CD4-positive, alpha-beta T cell (primary cell): ENCODE results near the gene LGALSL. TPM values are rescaled to one million over a fixed set of nuclear protein-coding genes. Genes with fewer than 3 reads are reported as not detected.
"Not testable (repeated sequence)": the region's sequence is repeated elsewhere in the genome, so short reads cannot be mapped to it uniquely, and the experiment has no call there.

Experiments used
- ATAC-seq: fragments of 200-7000 bp; cut with Tn5 transposase; one replicate; pipeline ENCODE4 v1.10.0; 2022; ENCODE audit warnings: mild to moderate bottlenecking; ENCODE audit not compliant: poor library complexity
- CTCF ChIA-PET: fragments of 350-600 bp; sonication (Branson Sonifier 250); formaldehyde crosslinking; loops from one replicate; lab custom pipeline; 2021; ENCODE audit warnings: antibody characterized with exemption, inconsistent platforms; lab: Charles Lee
- POLR2A ChIA-PET: fragments of 350-600 bp; sonication (Branson Sonifier 250); formaldehyde crosslinking; loops from one replicate; lab custom pipeline; 2021; ENCODE audit warnings: antibody characterized with exemption, inconsistent platforms; lab: Charles Lee
- DNase-seq, 14 experiments: peaks; one replicate each; pipeline ENCODE4 v3.0.0-alpha.2; 2013 to 2020; ENCODE audit warnings: mixed read lengths in 2 of 14
- H3K27ac ChIP-seq, 2 donors: one replicate each; pipeline versions ENCODE4 v1.5.1 to v1.7.0; 2013; ENCODE audit warnings: low read length in 2 of 2, low read depth in 1 of 2, mild to moderate bottlenecking in 1 of 2
- H3K27me3 ChIP-seq, 2 experiments: 1 replicate in 1 of 2; 2 replicates in 1 of 2; pipeline versions ENCODE4 v1.6.1 to v1.7.0; 2013; ENCODE audit warnings: low read length in 2 of 2, control low read depth in 1 of 2, mild to moderate bottlenecking in 1 of 2, moderate library complexity in 1 of 2; ENCODE audit not compliant: insufficient read depth in 2 of 2, control insufficient read depth in 1 of 2
- H3K36me3 ChIP-seq: one replicate; pipeline ENCODE4 v1.6.1; 2013; ENCODE audit warnings: low read length, control low read depth; ENCODE audit not compliant: insufficient read depth
- H3K4me1 ChIP-seq: one replicate; pipeline ENCODE4 v1.6.1; 2013; ENCODE audit warnings: low read length, control low read depth; ENCODE audit not compliant: insufficient read depth
- H3K4me3 ChIP-seq: one replicate; pipeline ENCODE4 v1.5.1; 2013; ENCODE audit warnings: mild to moderate bottlenecking, low read length, moderate library complexity
- H3K9me3 ChIP-seq, 2 experiments: 1 replicate in 1 of 2; 2 replicates in 1 of 2; pipeline versions ENCODE4 v1.6.1 to v1.7.0; 2013; ENCODE audit warnings: low read length in 2 of 2, mild to moderate bottlenecking in 2 of 2, control low read depth in 1 of 2, moderate library complexity in 1 of 2; ENCODE audit not compliant: control insufficient read depth in 1 of 2, insufficient read depth in 1 of 2
- H3K27ac Mint-ChIP-seq: one replicate; pipeline ENCODE4 v1.8.0; 2020; ENCODE audit warnings: mixed read lengths
- H3K27me3 Mint-ChIP-seq: one replicate; pipeline ENCODE4 v1.8.0; 2021; ENCODE audit warnings: mixed read lengths
- H3K36me3 Mint-ChIP-seq: one replicate; pipeline ENCODE4 v1.8.0; 2021; ENCODE audit warnings: low read depth, mixed read lengths
- H3K4me1 Mint-ChIP-seq: one replicate; pipeline ENCODE4 v1.8.0; 2021; ENCODE audit warnings: low read depth, mixed read lengths
- H3K4me3 Mint-ChIP-seq: one replicate; pipeline ENCODE4 v1.8.0; 2020; ENCODE audit warnings: mild to moderate bottlenecking, mixed read lengths
- H3K9me3 Mint-ChIP-seq: one replicate; pipeline ENCODE4 v1.8.0; 2020; ENCODE audit warnings: mixed read lengths
- CTCF ChIP-seq: fragments of 200-600 bp; IDR thresholded peaks from one replicate; pipeline ENCODE4 v1.8.0; 2022; ENCODE audit warnings: antibody characterized with exemption, mild to moderate bottlenecking
- intact Hi-C, 2 experiments: fragments of 100-400 bp; cut with DNase I in 1 of 2; cut with micrococcal nuclease in 1 of 2; formaldehyde crosslinking; loops; one replicate each; pipeline versions ENCODE4 v1.15.1 to v1.9.0; 2023 to 2025; cut with DNase I, micrococcal nuclease
- total RNA-seq, 174 experiments: library from RNA in 2 of 174; stranded (reverse) in 2 of 174; gene quantifications; one replicate each; pipeline ENCODE4 v1.2.3 and lab custom pipeline; 2021 to 2026

LGALSL gene
- total RNA-seq, 2 experiments from 2014 or later, result 0.22 to 0.31 TPM

DNA sequence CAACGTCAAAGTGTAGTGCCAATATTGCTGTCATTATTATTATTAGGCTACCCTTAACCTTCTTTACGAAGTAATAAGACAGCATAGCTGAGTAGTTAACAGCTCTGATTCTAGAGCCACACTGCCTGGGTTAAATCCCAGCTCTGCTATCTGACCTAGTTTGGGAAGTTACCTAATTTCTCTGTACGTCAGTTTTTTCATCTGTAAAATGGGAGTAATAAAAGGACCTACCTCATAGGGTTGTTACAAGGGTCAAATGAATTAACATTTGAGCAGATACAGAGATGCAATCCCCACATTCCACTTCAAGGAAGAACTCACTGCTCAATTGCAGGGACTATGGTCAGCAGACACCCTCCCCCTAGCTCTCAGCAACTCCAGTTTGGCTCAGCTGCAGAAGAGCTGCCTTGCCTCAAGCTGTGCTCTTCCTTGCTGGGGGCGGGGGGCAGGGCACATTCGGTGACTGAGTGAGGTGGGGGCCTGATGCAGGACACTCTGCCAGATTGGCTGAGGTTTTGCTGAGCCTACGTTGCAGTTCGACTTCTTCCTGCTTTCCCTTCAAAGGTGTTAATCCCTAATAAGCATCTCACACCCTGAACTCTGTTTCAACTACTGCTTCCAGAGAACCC is 11.0 kb upstream of the LGALSL start:
- H3K27me3 Mint-ChIP-seq, result peaks cover 44% of the 10 kb centered on the region
- ATAC-seq, result no peak

GRCh38 chr2:64445970-64446369 is 8.0 kb upstream of the LGALSL start:
- ATAC-seq, H3K4me3 Mint-ChIP-seq, H3K27ac Mint-ChIP-seq, POLR2A ChIA-PET, H3K4me3 ChIP-seq, H3K36me3 ChIP-seq, H3K4me1 ChIP-seq, H3K9me3 Mint-ChIP-seq, intact Hi-C loops, H3K27ac ChIP-seq, H3K9me3 ChIP-seq, H3K4me1 Mint-ChIP-seq, H3K36me3 Mint-ChIP-seq, H3K27me3 ChIP-seq, DNase-seq, CTCF ChIA-PET: not testable (repeated sequence)
- peaks cover 30% of the 10 kb centered on the region for H3K27me3 Mint-ChIP-seq

More for the DNA sequence above, 11.0 kb upstream of the LGALSL start:
- H3K9me3 ChIP-seq, result no peaks in the 10 kb centered on the region
- H3K9me3 Mint-ChIP-seq, result no peaks in the 10 kb centered on the region
- no peak overlapping the region for H3K4me3 ChIP-seq
- ChIA-PET CTCF (interaction anchor here (0.6 kb wide), 1 partner anchor 393 kb away, joined by 3 read pairs; no protein-coding TSS in a partner anchor), POLR2A (no interaction called here)
- intact Hi-C loops, result no loop called here
- H3K27ac ChIP-seq, result no peak overlapping the region
- H3K27me3 ChIP-seq, result peaks cover 0 to 6% of the 10 kb centered on the region in 2 experiments
- no peak for TF ChIP-seq CTCF
- no peak for DNase-seq
- no peaks in the 10 kb centered on the region for H3K36me3 Mint-ChIP-seq
- no peak overlapping the region for H3K27ac Mint-ChIP-seq
- no peaks in the 10 kb centered on the region for H3K4me1 ChIP-seq
- no peaks in the 10 kb centered on the region for H3K4me1 Mint-ChIP-seq
- H3K36me3 ChIP-seq, result no peaks in the 10 kb centered on the region
- H3K4me3 Mint-ChIP-seq, result no peak overlapping the region

GRCh38 chr2:64447317-64448040 is 6.5 kb upstream of the LGALSL start:
- Mint-ChIP-seq H3K9me3 (no peaks in the 10 kb centered on the region), H3K36me3 (no peaks in the 10 kb centered on the region), H3K4me1 (no peaks in the 10 kb centered on the region), H3K27ac (no peak overlapping the region), H3K4me3 (no peak overlapping the region), H3K27me3 (peaks cover 28% of the 10 kb centered on the region)
- POLR2A ChIA-PET, result no interaction called here
- DNase-seq (no peak), ATAC-seq (no peak)
- Histone ChIP-seq H3K27me3 (no peaks in the 10 kb centered on the region), H3K36me3 (no peaks in the 10 kb centered on the region), H3K4me3 (no peak overlapping the region), H3K9me3 (no peaks in the 10 kb centered on the region), H3K27ac (no peak overlapping the region), H3K4me1 (no peaks in the 10 kb centered on the region)
- CTCF ChIA-PET, result no interaction called here
- intact Hi-C loops, result no loop called here
- no peak for TF ChIP-seq CTCF
